HG02970 (cell line): ENCODE results near the gene C1QBP.

Experiments
- ATAC-seq: cut with Tn5 transposase; IDR thresholded peaks from one replicate; pipeline ENCODE4 v1.9.1; 2021; ENCODE audit warnings: mild to moderate bottlenecking, moderate library complexity, moderate number of reproducible peaks; ENCODE audit not compliant: unreplicated experiment, low FRiP score

C1QBP gene, protein sequence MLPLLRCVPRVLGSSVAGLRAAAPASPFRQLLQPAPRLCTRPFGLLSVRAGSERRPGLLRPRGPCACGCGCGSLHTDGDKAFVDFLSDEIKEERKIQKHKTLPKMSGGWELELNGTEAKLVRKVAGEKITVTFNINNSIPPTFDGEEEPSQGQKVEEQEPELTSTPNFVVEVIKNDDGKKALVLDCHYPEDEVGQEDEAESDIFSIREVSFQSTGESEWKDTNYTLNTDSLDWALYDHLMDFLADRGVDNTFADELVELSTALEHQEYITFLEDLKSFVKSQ

DNA sequence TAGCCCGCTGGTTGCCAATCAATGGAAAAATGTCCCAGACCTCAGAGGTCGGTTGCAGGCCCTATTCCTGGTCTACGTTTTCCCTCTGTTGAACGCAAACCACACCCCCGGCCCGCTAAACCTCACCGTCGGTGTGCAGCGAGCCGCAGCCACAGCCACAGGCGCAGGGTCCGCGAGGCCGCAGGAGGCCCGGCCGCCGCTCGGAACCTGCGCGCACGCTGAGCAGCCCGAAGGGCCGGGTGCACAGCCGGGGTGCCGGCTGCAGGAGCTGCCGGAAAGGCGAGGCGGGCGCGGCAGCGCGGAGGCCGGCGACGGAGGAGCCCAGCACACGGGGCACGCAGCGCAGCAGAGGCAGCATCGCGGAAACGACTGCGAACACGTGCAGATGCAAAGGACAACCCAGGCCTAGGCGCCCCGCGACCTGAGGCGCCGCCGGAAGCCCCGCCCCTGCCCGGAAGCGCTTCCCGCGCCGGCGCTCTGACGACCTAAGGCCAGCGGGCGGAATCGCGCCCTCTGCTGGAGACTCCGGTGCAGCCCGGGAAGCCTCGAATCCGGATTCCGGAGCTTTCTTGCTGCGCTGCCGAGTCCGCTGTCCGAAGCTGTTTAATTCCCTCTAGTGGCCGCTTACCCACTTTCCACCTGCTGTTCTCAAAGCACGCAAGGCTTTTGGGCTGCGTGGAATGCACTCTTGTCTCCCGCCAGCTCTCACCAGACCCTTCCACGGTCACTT lies at the start of gene C1QBP:
TSS of gene C1QBP (minus strand) at position 440 of the 730 bp plus-strand sequence. CDS start at position 358, 82 bp downstream.
- ATAC-seq: peak; percentile 86

DNA sequence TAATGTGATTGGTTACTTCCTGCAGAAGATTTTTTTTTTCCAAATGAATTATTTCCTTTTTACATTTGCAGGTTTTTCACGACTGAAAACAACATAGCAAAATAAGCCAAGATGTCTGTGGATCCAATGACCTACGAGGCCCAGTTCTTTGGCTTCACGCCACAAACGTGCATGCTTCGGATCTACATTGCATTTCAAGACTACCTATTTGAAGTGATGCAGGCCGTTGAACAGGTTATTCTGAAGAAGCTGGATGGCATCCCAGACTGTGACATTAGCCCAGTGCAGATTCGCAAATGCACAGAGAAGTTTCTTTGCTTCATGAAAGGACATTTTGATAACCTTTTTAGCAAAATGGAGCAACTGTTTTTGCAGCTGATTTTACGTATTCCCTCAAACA lies 49.8 kb upstream of the C1QBP start:
- no peak for ATAC-seq

DNA sequence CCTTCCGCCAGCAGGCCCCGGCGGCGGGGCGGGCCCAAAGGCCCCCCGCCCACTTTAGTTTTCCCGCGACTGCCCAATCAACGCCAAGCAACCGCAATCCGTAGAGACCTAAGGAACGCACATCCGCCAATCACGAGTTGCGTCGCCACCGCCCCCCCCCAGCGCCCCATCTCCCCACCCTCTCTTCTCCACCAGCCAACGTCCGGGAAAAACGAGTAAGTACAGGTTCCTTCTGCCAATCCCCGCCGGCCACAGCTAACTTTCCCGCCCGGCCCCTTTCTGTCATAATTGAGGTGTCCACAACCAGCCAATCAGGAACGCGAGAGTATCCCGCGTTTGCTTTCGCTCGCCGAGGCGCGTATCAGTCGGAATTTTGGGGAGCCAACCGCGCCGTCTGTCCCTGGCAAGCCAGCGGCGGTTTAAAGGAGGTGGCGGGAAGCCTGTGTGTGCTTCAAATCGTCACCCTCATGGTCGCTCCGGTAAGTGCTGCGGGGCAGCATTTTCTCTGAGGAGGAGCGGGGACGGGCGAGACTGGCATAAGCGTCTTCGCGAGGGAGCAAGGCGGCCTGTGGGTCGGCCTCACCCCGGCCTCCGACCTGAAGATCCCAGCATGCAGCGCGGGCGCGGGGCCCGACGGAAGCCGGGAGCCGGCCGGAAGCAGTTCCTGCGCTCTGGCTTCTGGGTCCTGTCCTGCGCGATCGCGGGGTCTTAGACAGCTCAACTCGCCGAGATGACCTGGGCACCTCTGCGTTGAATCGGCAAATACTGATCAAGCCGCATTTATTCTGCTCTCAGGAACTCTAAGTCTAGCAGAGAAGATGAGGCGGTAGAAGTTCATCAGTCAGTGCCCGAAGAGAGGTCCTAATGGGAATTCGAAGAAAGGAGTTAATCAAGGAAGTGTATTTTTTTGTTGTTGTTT lies 47.5 kb upstream of the C1QBP start, which contains the start of gene MIS12:
TSS of gene MIS12 (plus strand) at position 361 of the 919 bp plus-strand sequence. CDS start 2,297 bp downstream, outside the sequence.
- peak; percentile 84 for ATAC-seq

DNA sequence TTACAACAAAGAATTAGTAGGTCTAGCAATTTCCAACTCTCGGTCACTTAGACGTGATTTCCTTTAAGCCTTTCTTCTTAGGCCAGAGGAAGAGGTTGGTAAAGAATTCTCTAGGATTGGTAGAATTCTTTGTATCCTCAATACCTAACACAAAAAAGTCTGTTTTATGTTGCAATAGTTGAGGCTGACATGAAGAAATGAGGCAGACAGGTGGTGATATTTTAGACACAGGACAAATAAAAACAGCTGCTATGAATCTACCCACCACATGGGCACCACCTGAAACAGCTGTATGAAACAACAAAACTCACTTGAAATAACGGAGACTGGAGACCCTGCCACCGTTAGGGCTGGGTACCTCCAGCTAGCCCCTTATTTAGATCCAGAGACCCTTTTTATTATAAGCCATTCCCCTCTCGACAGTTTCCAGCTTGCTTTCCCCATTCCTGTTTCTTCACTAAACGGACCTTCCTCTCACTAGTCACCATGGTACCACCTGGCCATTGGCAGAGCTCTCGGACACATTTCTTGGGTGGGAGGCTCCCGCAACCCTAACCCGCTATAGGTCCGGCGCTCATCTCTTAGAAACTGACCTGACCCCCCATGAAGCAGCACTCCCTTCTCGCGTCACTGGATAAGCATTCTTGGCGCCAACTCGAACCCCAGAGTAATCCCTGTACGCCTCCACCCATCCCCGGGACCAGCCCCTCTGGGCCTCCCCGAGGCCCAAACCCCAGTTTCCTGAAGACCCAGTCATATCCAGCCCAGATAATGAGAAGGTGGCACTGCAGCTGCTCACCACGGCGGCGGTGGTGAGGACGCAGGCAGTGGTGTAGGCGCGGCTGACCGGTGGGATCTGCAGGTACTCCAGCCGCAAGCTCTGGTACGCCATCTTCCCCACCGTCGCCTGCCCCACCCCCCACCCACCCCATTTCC lies 46.6 kb upstream of the C1QBP start, which contains the start of gene DERL2:
TSS of gene DERL2 (minus strand) at position 909 of the 936 bp plus-strand sequence. CDS start at position 892, 17 bp downstream.
- peak; percentile 32 for ATAC-seq

DNA sequence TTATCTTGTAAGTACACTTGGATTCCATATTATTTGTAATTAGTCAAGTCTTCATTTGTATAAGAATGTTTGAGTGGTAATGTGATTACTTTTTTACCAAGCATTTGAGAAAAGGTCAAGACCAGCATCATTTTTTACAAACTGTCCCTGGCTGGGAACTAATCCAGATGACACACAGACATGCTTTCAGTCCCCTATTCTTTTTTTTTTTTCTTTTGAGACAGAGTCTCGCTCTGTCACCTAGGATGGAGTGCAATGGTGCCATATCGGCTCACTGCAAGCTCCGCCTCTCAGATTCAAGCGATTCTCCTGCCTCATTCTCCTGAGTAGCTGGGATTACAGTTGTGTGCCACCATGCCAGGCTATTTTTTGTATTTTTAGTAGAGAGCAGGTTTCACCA lies 42.5 kb upstream of the C1QBP start:
- no peak for ATAC-seq

DNA sequence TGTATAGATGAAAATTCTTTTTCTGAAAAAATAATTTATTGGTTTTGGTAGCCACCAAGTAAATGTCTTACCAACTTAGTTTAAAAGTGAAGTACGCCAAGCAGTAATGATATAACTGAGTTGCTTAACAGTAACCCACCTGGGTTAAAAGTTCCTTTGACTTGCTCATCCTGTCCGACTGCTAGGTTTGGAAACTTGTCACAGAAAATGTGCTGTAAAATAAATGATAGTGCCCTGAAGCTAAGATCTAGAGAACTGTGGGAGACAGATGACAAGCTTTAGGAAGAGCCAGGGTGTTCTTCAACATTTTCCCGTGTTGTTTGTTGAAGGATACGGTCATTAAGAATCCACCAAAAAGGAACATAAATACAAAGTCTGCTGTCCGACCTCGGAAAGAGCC lies 42.0 kb upstream of the C1QBP start:
- no peak for ATAC-seq

DNA sequence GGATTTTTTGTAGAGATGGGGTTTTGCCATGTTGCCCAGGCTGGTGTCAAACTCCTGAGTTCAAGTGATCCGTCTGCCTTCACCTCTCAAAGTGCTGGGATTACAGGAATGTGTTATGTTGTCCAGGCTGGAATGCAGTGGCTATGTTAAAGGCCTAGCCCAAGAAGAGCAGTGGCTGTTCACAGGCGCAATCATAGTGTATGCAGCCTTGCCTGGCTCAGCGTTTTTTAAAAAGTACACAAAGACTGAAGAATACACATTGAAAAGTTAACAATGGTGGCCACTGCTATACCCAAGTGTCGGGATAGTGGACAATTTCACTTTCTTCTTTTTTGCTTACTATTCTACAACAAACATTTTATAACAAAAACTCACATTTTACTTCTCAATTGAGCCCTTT lies 40.0 kb upstream of the C1QBP start:
- ATAC-seq: no peak

DNA sequence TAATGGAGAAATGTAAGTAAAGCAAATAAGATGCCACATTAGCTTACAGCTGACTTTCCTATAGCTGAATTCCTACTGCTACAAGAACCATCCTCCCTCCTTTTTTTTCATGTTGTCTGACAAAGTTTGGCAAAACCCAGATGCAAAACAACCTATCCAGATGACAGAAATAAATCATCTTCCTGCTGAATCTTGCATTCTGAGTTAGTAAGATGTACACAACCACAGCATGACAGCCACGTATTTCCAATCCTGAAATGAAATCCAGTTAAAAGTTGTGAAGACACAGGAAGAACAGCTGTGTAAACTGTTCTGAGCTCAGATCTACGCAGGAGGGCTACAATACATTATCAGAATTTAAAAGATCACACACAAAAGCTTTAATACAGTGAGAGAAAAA lies 35.0 kb upstream of the C1QBP start:
- no peak for ATAC-seq

DNA sequence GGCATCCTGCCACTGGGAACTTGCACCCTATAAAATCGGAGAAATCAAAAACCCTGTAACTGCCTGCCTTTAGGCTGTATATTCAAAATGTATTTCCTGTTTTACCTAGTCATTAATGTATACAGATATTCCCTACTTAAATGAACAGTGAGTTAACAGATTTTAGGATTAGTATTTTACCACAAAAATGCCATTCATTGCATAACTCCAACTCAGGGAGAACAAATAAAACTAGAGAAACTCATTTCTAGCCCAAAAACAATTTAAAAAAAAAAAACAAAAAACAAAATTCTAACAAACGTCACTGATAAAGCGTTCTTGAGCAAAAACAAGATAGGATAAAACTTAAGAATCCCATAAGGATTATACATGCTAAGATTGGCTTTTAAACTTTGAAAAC lies 33.6 kb upstream of the C1QBP start:
- ATAC-seq: no peak

DNA sequence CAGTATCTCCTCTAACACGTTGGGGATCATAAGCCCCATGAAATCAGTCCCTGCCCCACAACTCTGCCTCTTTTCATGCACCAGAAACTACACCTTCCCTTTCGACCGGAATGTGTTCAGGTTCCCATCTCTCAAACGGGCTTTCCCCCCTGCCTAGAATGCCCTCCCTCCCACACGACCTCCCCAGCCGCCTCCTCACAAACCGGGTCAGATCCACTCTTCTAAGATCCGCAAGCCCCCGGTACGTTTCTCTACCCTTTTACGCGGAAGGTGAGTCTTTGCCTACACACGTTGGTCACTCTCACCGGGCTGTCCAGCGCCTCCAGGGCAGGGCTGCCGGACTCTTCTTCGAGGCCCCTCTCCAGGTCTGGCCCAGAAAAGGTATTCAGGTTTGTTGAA lies 29.1 kb upstream of the C1QBP start:
- ATAC-seq: no peak

DNA sequence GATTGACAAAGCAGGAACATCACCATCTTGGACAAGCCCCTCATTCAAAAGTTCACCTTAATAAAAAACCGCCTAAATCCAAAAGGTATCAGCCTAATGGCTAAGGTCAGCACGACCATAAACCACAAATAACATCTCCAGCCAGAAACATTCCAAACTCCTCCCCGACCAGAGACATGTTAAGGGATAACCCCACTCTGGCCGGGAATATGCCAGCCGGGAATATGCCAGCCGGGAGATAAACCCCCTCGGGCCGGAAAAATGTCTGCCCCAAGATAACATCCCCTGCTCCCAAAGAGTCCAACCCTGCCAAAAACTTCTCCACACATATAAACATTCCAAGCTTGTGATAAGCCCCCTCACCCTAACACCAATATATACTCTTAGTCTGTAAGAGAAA lies 28.5 kb upstream of the C1QBP start:
- ATAC-seq: no peak

DNA sequence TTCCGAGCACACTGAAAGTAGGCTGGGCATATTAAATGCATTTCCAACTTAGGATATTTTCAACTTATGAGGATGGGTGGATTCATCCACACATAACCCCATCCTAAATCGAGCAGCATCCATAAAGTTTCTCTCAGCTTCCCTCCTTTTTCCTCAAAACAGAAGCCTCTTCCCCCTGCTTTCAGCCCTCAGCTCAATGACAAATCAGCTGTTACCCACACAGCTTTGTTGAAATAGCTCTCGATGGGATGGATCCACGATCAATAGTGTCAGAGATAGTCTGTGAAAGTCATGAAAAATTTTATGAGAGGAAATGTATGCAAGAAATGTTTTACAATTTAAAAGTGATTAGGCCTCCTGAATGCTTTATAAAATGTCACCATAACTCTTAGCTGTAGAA lies 27.3 kb upstream of the C1QBP start:
- ATAC-seq: no peak

DNA sequence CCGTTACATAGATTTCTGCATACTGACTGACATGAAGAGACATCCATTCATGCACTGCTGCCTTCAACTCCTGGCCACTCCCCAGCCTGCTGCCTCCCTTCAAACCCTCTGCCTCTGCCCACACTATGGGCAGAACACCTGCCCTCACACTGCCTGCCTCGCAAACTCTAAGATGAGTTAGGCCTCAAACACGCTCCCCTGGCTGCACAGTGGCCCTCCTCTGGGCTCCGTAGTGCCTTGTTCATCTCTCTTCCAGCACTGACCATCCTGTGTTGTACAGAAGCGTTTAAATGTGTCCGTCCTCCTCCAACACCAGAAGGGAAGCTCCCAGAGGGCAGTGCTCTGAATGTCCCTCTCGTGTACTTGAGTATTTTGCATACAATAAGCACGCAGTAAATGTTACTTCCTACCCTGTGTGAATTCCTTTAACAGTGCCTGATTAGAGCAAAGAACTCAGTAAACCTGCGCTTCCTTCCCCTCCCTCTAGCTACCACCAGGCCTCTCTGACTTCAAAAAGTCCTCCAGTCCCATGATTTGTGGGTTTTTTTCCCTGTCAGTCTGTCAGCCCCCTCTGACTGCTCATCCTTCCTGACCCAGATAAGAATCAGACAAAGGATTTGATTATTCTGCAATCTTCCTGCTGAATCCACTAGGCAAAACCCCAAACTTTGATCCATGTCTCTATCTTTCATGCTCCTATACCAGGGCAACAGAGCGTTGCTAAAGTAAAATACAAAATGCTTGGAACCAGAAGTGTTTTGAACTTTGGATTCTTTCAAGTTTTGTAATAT lies 26.0 kb upstream of the C1QBP start:
- ATAC-seq: no peak

DNA sequence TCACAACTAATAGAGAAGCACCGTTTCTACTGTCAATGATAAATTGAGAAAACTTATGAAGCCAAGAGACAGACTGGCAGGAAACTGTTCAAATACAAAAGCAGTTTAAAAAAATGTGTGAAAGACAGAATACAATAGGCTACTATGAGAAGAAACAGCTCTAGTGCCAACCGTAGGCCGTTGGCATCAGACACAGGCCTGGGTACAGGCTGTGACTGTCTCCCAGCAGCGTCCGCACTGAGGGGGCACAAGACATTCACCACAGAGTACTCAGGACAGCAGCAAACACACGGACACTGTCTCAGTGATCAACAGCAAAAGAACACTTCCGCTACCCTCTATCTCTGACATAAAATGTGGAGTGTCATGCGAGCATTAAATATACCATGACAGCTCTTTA lies 7.8 kb upstream of the C1QBP start:
- ATAC-seq: no peak

DNA sequence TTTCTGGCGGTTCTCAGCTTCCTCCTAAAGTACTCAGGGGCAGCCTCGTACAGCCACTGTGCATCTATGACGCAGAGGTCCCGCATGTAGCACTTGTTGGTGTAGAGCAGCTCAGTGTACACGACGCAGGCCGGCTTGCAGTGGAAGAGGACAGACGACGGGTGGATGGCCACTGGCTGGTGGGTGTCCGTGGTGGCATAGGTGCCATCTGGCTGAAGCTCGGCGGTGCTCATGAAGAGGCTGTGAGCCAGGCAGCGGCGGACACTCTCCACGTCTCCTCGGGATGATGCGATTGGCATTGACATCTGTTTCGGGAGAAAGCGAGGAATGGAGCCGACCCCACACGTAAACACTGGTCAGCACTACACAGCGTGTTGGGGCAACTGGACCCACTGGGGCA lies 5.3 kb upstream of the C1QBP start:
- no peak for ATAC-seq

DNA sequence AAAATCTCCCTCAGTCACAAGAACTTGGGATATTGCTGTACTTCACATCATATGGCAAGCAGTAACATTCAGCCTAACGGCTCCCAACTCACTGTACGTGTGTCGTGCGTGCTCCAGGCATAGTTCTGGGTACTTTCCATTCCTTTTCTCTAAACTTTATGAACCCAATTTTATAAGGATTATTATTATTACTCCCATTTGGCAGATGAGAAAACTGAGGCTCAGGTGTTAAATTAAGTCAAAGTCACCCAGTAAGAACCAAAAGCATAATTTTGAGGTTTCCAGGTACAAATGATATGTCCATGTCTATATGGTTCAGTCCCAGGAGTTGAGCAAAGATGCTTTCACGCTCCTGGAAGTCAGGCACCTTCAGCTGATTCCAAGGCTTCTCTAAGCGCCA lies 4.8 kb upstream of the C1QBP start:
- no peak for ATAC-seq

DNA sequence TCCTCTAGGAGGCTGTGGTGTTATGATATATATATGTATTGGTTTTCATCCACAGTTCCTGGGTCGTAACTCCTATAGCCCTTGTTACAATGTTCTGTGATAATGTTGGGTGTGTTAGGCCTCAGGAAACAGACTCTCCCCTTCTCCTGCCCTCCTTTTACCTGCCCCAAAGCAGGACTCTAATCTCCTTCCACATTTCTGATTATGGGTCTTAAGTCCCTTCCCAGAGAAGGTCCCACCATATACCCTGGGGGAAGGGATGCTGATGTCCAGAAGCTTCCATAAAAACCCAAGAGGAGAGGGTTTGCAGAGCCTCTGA lies 450 bp upstream of the C1QBP start:
- ATAC-seq: peak; percentile 8

DNA sequence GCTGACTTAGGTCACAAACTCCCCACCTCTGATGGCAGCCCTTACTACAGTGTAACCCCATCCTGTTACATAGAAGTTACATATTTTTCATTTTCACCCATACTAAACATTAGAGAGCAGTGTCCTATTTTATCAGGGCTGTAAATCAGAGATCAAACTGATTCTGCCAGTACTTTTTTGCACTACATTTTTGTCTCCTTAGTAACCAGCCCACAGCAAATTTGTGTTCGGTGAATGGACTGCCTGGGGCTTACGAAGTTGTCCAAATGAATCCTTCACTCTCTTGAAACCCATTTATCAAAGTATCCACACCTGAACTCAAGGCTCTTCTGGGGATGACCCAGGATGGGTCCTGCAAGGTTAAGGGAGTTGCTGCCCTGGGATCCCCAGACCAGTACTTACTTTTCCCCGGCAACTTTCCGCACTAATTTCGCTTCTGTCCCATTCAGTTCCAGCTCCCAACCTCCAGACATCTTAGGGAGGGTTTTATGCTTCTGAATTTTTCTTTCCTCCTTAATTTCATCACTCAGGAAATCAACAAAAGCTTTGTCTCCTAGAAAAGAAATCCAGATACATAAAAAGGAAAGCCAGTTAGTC lies 1.1 kb downstream of the C1QBP start:
- no peak for ATAC-seq
